H1 (cell line): ENCODE results near the gene FBXL17. TPM values are rescaled to one million over a fixed set of nuclear protein-coding genes. Genes with fewer than 3 reads are reported as not detected.

Source experiments
- CTCF ChIA-PET: fragments of 300-600 bp; sonication (Branson Sonifier 250); formaldehyde crosslinking; loops from one replicate; lab custom pipeline; 2021; ENCODE audit not compliant: partially characterized antibody; lab: Charles Lee
- POLR2A ChIA-PET: fragments of 300-600 bp; sonication (Branson Sonifier 250); formaldehyde crosslinking; loops from one replicate; lab custom pipeline; 2021; ENCODE audit warnings: inconsistent platforms; ENCODE audit not compliant: partially characterized antibody; lab: Charles Lee
- DNase-seq, 2 experiments: peaks; one replicate each; pipeline versions ENCODE4 v3.0.0 to v3.0.0-alpha.2; 2010 to 2022; ENCODE audit warnings: low spot score in 2 of 2, low read depth in 1 of 2, mixed read lengths in 1 of 2
- FAIRE-seq: peaks from 2 replicates; lab custom pipeline; 2011; peaks lifted over from hg19 to GRCh38; lab: Jason Lieb, UNC
- H2AFZ ChIP-seq: 2 replicates; pipeline ENCODE4 v1.8.1; 2012; ENCODE audit warnings: low read length, inconsistent platforms
- H2AK5ac ChIP-seq: 2 replicates; pipeline ENCODE4 v1.6.1; 2013; ENCODE audit warnings: low read depth, low read length
- H2BK120ac ChIP-seq: replicated peaks from 2 replicates; pipeline ENCODE3; 2013; ENCODE audit warnings: low read depth, low read length, inconsistent platforms
- H2BK12ac ChIP-seq: 2 replicates; pipeline ENCODE4 v1.6.1; 2013; ENCODE audit warnings: low read depth, low read length
- H2BK15ac ChIP-seq: 2 replicates; pipeline ENCODE4 v1.6.1; 2013; ENCODE audit warnings: low read length
- H2BK20ac ChIP-seq: 2 replicates; pipeline ENCODE4 v1.6.1; 2013; ENCODE audit warnings: low read length
- H2BK5ac ChIP-seq: 2 replicates; pipeline ENCODE4 v1.6.1; 2013; ENCODE audit warnings: low read depth, low read length
- H3K14ac ChIP-seq: 2 replicates; pipeline ENCODE4 v1.6.1; 2013; ENCODE audit warnings: inconsistent platforms; ENCODE audit not compliant: insufficient read length
- H3K18ac ChIP-seq: 2 replicates; pipeline ENCODE4 v1.6.1; 2013; ENCODE audit warnings: low read length; ENCODE audit errors: extremely low read depth
- H3K23ac ChIP-seq: 2 replicates; pipeline ENCODE4 v1.6.1; 2013; ENCODE audit warnings: inconsistent platforms; ENCODE audit not compliant: insufficient read length
- H3K23me2 ChIP-seq: 2 replicates; pipeline ENCODE4 v1.6.1; 2013; ENCODE audit warnings: low read depth, low read length
- H3K27ac ChIP-seq: 2 replicates; pipeline ENCODE4 v1.6.1; 2011; ENCODE audit warnings: low read depth, low read length, inconsistent platforms
- H3K27me3 ChIP-seq, 4 experiments: replicated peaks in 1 of 4; 1 replicate in 1 of 4; 2 replicates in 3 of 4; pipeline versions ENCODE4 v1.6.1 to v1.8.1; 2011 to 2013; ENCODE audit warnings: low read length in 3 of 4, mild to moderate bottlenecking in 3 of 4, inconsistent platforms in 2 of 4, mixed read lengths in 2 of 4, moderate library complexity in 1 of 4; ENCODE audit not compliant: control insufficient read depth in 3 of 4, insufficient read depth in 3 of 4; ENCODE audit errors: extremely low read depth in 1 of 4
- H3K36me3 ChIP-seq, 4 experiments: 2 replicates each; pipeline versions ENCODE4 v1.6.1 to v1.8.1; 2011 to 2013; ENCODE audit warnings: mild to moderate bottlenecking in 4 of 4, low read length in 3 of 4, moderate library complexity in 2 of 4, control low read depth in 1 of 4, inconsistent platforms in 1 of 4; ENCODE audit not compliant: insufficient read depth in 4 of 4, control insufficient read depth in 2 of 4
- H3K4ac ChIP-seq: replicated peaks from 2 replicates; pipeline ENCODE3; 2013; ENCODE audit warnings: low read length, low read depth, mixed read lengths, inconsistent platforms; ENCODE audit not compliant: insufficient read length
- H3K4me1 ChIP-seq, 4 experiments: replicated peaks in 1 of 4; 1 replicate in 1 of 4; 2 replicates in 3 of 4; pipeline versions ENCODE4 v1.6.1 to v1.8.1; 2011 to 2013; ENCODE audit warnings: low read length in 3 of 4, inconsistent platforms in 2 of 4, mixed read lengths in 1 of 4; ENCODE audit not compliant: insufficient read depth in 4 of 4, control insufficient read depth in 3 of 4
- H3K4me2 ChIP-seq, 2 experiments: 2 replicates each; pipeline versions ENCODE4 v1.6.1 to v1.8.1; 2011 to 2013; ENCODE audit warnings: low read depth in 2 of 2, low read length in 2 of 2, control low read depth in 1 of 2, inconsistent platforms in 1 of 2, mild to moderate bottlenecking in 1 of 2; ENCODE audit not compliant: insufficient read depth in 1 of 2
- H3K4me3 ChIP-seq, 4 experiments: fragments of 200-600, 300-600 bp in 1 of 4; sonication (generic), shearing (Covaris generic), sonication (Bioruptor Twin) in 1 of 4; 2 replicates each; pipeline versions ENCODE4 v1.5.1 to v1.8.1; 2011 to 2016; ENCODE audit warnings: low read length in 4 of 4, low read depth in 3 of 4, control low read depth in 2 of 4, inconsistent platforms in 2 of 4, mild to moderate bottlenecking in 2 of 4, mixed read lengths in 1 of 4, moderate library complexity in 1 of 4; ENCODE audit not compliant: insufficient read depth in 2 of 4; ENCODE audit errors: extremely low read depth in 1 of 4
- H3K56ac ChIP-seq: replicated peaks from 2 replicates; pipeline ENCODE3; 2013; ENCODE audit warnings: low read depth, mild to moderate bottlenecking, mixed read lengths, low read length, inconsistent platforms; ENCODE audit not compliant: insufficient read length
- H3K79me1 ChIP-seq: 2 replicates; pipeline ENCODE4 v1.6.1; 2013; ENCODE audit warnings: low read depth, low read length, control low read depth
- H3K79me2 ChIP-seq, 2 experiments: 2 replicates each; pipeline versions ENCODE4 v1.6.1 to v1.8.1; 2012 to 2013; ENCODE audit warnings: low read length in 2 of 2, mild to moderate bottlenecking in 2 of 2, inconsistent platforms in 1 of 2; ENCODE audit not compliant: insufficient read depth in 2 of 2, control insufficient read depth in 1 of 2
- H3K9ac ChIP-seq, 4 experiments: replicated peaks in 1 of 4; 1 replicate in 1 of 4; 2 replicates in 3 of 4; pipeline versions ENCODE4 v1.6.1 to v1.8.1; 2011 to 2013; ENCODE audit warnings: low read depth in 3 of 4, low read length in 3 of 4, control low read depth in 2 of 4, mild to moderate bottlenecking in 2 of 4, moderate library complexity in 2 of 4, inconsistent platforms in 1 of 4; ENCODE audit errors: extremely low read depth in 1 of 4
- H3K9me3 ChIP-seq, 2 experiments: 2 replicates each; pipeline versions ENCODE4 v1.6.1 to v1.8.1; 2012 to 2013; ENCODE audit warnings: mild to moderate bottlenecking in 2 of 2, moderate library complexity in 2 of 2, control low read depth in 1 of 2, inconsistent platforms in 1 of 2, low read depth in 1 of 2, low read length in 1 of 2, mixed read lengths in 1 of 2; ENCODE audit not compliant: insufficient read depth in 2 of 2
- H4K20me1 ChIP-seq, 2 experiments: replicated peaks in 1 of 2; 2 replicates each; pipeline versions ENCODE3 to v1.8.1; 2011 to 2013; ENCODE audit warnings: inconsistent platforms in 2 of 2, low read length in 2 of 2, mild to moderate bottlenecking in 1 of 2; ENCODE audit not compliant: insufficient read depth in 2 of 2, control insufficient read depth in 1 of 2
- H4K5ac ChIP-seq: 2 replicates; pipeline ENCODE4 v1.6.1; 2013; ENCODE audit warnings: low read length, low read depth, mixed read lengths, inconsistent platforms; ENCODE audit not compliant: insufficient read length
- H4K8ac ChIP-seq: 2 replicates; pipeline ENCODE4 v1.8.0; 2013; ENCODE audit warnings: mild to moderate bottlenecking, moderate library complexity, low read length, inconsistent platforms; ENCODE audit not compliant: insufficient read depth; ENCODE audit errors: extremely low read depth
- H4K91ac ChIP-seq: replicated peaks from 2 replicates; pipeline ENCODE3; 2013; ENCODE audit warnings: low read length, mixed read lengths, inconsistent platforms; ENCODE audit not compliant: insufficient read length
- ASH2L ChIP-seq: fragments of 200-600, 300-600 bp; sonication (generic); IDR thresholded peaks from one replicate; pipeline ENCODE4 v1.7.1; 2017; ENCODE audit warnings: low read length
- RXRA ChIP-seq: IDR thresholded peaks from 2 replicates; pipeline ENCODE4 v1.6.1; 2011; ENCODE audit warnings: low read depth, mild to moderate bottlenecking, low read length, moderate library complexity; ENCODE audit not compliant: insufficient read depth
- SIX5 ChIP-seq: IDR thresholded peaks from 2 replicates; pipeline ENCODE4 v1.6.1; 2011; ENCODE audit warnings: mild to moderate bottlenecking, low read depth, low read length
- SP4 ChIP-seq: IDR thresholded peaks from 2 replicates; pipeline ENCODE4 v1.6.1; 2012; ENCODE audit warnings: low read length, inconsistent platforms
- WGBS, 2 experiments: shearing (Covaris generic) in 1 of 2; methylation state at CpG; one replicate each; pipeline versions ENCODE4 v1.1.6 to v1.1.7; 2013 to 2015; ENCODE audit warnings: low lambda C conversion rate in 2 of 2, mixed read lengths in 2 of 2, inconsistent platforms in 1 of 2, low coverage in 1 of 2, missing lambda C conversion rate in 1 of 2; ENCODE audit not compliant: insufficient replicate concordance in 2 of 2, insufficient coverage in 1 of 2, insufficient read length in 1 of 2; ENCODE audit errors: extremely low coverage in 1 of 2, missing lambda C conversion rate in 1 of 2; 5-methylcytosine and 5-hydroxymethylcytosine counted together
- polyA plus RNA-seq, 7 experiments: library from polyadenylated mRNA; depleted of rRNA in 3 of 7; stranded (reverse) in 5 of 7; unstranded in 2 of 7; fragments of >200 nt in 5 of 7; fragments of 200-250 nt in 2 of 7; gene quantifications; 1 replicate in 5 of 7; 2 replicates in 1 of 7; 4 replicates in 1 of 7; pipeline versions ENCODE4 v1.2.1 to v1.2.3, GENCODE V29; 2011 to 2013; ENCODE audit warnings: missing spikeins in 2 of 7, mixed read lengths in 2 of 7
- total RNA-seq: library from RNA; stranded (reverse); fragmentation: NEBNext Ultra II Directional; extraction: Animal tissue kit (Norgen Biotek cat#: 25700); gene quantifications from 2 replicates; pipeline ENCODE4 v1.2.1, GENCODE V29; 2021

Gene FBXL17
- total and polyA plus RNA-seq, 2 of the 8 experiments (the other 6 are each of a cell fraction or from before 2014, with no cell fraction given), result 0.35 to 4.3 TPM

- H3K27me3 ChIP-seq, result no peaks in the 10 kb centered on the region
- FAIRE-seq, result no peak
- WGBS, 2 experiments, result 85% methylated on average over 4 of the region's 4 CpGs; no CpG with 5 or more reads in 1 of the 2 experiments
These were observed 568.3 kb downstream of the FBXL17 start for GRCh38 chr5:107813559-107813958.

More at GRCh38 chr5:107813559-107813958, 568.3 kb downstream of the FBXL17 start:
- ChIA-PET CTCF (no interaction called here), POLR2A (no interaction called here)
- no peaks in the 10 kb centered on the region for H3K9me3 ChIP-seq
- DNase-seq, result no peak
- H4K5ac ChIP-seq, result no peak overlapping the region
- no peak overlapping the region for H3K56ac ChIP-seq
- peaks cover 2 to 18% (median 15%) of the 10 kb centered on the region in 4 experiments; a peak in 6 of 7 replicates for H3K4me1 ChIP-seq
- H4K91ac ChIP-seq, result no peak overlapping the region
- H3K79me1 ChIP-seq, result no peaks in the 10 kb centered on the region
- no peak overlapping the region for H2BK5ac ChIP-seq
- no peaks in the 10 kb centered on the region for H4K20me1 ChIP-seq
- H3K4ac ChIP-seq, result no peak overlapping the region
- no peak overlapping the region for H3K23ac ChIP-seq
- TF ChIP-seq SIX5 (no peak), SP4 (no peak), ASH2L (no peak), RXRA (no peak)
- H3K23me2 ChIP-seq, result no peaks in the 10 kb centered on the region
- no peak overlapping the region for H4K8ac ChIP-seq
- no peak overlapping the region for H3K9ac ChIP-seq
- no peak overlapping the region for H3K27ac ChIP-seq
- no peaks in the 10 kb centered on the region for H3K79me2 ChIP-seq
- H2BK20ac ChIP-seq, result 0 out of 2 replicates have a peak overlapping the region, but pooled peaks have one; percentile 8
- no peak overlapping the region for H3K14ac ChIP-seq
- no peak overlapping the region for H2BK120ac ChIP-seq
- H3K18ac ChIP-seq, result no peak overlapping the region
- no peak overlapping the region for H3K4me2 ChIP-seq
- no peak overlapping the region for H2AFZ ChIP-seq
- H2BK15ac ChIP-seq, result no peak overlapping the region
- H3K4me3 ChIP-seq, result no peak overlapping the region
- no peak overlapping the region for H2AK5ac ChIP-seq
- no peaks in the 10 kb centered on the region for H3K36me3 ChIP-seq
- H2BK12ac ChIP-seq, result no peak overlapping the region
